HCT116 (cell line): ENCODE data around the gene EEA1. TPM values are rescaled to one million over a fixed set of nuclear protein-coding genes. Genes with fewer than 3 reads are reported as not detected.

ENCODE experiments used
- ATAC-seq: fragments of 200-7000 bp; cut with Tn5 transposase; 2 replicates; pipeline ENCODE4 v1.9.1; 2020; ENCODE audit warnings: mild to moderate bottlenecking, moderate library complexity
- BruUV-seq: library from RNA; stranded (reverse); fragments of 400-500 nt; replicated peaks from 2 replicates; lab custom pipeline; 2021; lab: Mats Ljungman, UMichigan
- CTCF ChIA-PET: fragments of 300-600 bp; sonication (Branson Sonifier 250); formaldehyde crosslinking; loops from one replicate; lab custom pipeline; 2021; ENCODE audit warnings: antibody characterized with exemption; lab: Charles Lee
- POLR2A ChIA-PET: fragments of 300-600, 350-600 bp; sonication (Branson Sonifier 250); formaldehyde crosslinking; loops from one replicate; lab custom pipeline; 2021; ENCODE audit warnings: antibody characterized with exemption; lab: Charles Lee
- RAD21 ChIA-PET, 2 experiments: fragments of 300-600 bp; sonication (Branson Sonifier 250); formaldehyde crosslinking; loops; one replicate each; lab custom pipeline; 2023; ENCODE audit warnings: low total read pairs in 2 of 2; ENCODE audit not compliant: uncharacterized antibody in 2 of 2, unreplicated experiment in 2 of 2, low non-redundant PET in 1 of 2; lab: Charles Lee
- DNase-seq: peaks from one replicate; pipeline ENCODE4 v3.0.0-alpha.2; 2010; ENCODE audit warnings: low read depth, low spot score
- H2AFZ ChIP-seq: fragments of 200-600 bp; shearing (Covaris generic), sonication (generic); 2 replicates; pipeline ENCODE4 v1.6.1; 2017; ENCODE audit warnings: low read depth, mixed run types, mixed read lengths, antibody characterized with exemption, low read length; ENCODE audit not compliant: poor library complexity, severe bottlenecking
- H3K27ac ChIP-seq: 2 replicates; pipeline ENCODE4 v1.5.1; 2012; ENCODE audit warnings: low read depth, low read length
- H3K27me3 ChIP-seq: fragments of 200-600 bp; sonication (generic); 2 replicates; pipeline ENCODE4 v1.6.1; 2016; ENCODE audit warnings: mixed run types, low read length, mixed read lengths; ENCODE audit not compliant: insufficient read depth
- H3K36me3 ChIP-seq, 2 experiments: fragments of 200-500 bp in 1 of 2; fragments of 200-600 bp in 1 of 2; sonication (Bioruptor generic) in 1 of 2; sonication (generic) in 1 of 2; 2 replicates each; pipeline versions ENCODE4 v1.5.1 to v1.6.1; 2014 to 2016; ENCODE audit warnings: low read length in 2 of 2, inconsistent platforms in 1 of 2, mixed read lengths in 1 of 2, mixed run types in 1 of 2; ENCODE audit not compliant: insufficient read depth in 2 of 2, control insufficient read depth in 1 of 2
- H3K4me1 ChIP-seq, 2 experiments: fragments of 200-600 bp in 1 of 2; sonication (generic) in 1 of 2; 2 replicates each; pipeline versions ENCODE4 v1.5.1 to v1.6.1; 2012 to 2017; ENCODE audit warnings: low read length in 2 of 2, inconsistent platforms in 1 of 2, mild to moderate bottlenecking in 1 of 2, mixed read lengths in 1 of 2, mixed run types in 1 of 2, moderate library complexity in 1 of 2; ENCODE audit not compliant: insufficient read depth in 2 of 2, control insufficient read depth in 1 of 2
- H3K4me2 ChIP-seq: fragments of 200-600 bp; sonication (generic); 2 replicates; pipeline ENCODE4 v1.6.1; 2017; ENCODE audit warnings: mixed run types, low read length, mixed read lengths
- H3K4me3 ChIP-seq, 2 experiments: fragments of 200-600 bp in 1 of 2; sonication (generic) in 1 of 2; replicated peaks in 1 of 2; 2 replicates each; pipeline ENCODE4 v1.5.1; 2011 to 2016; ENCODE audit warnings: low read length in 2 of 2, control low read depth in 1 of 2, low read depth in 1 of 2, mild to moderate bottlenecking in 1 of 2, mixed read lengths in 1 of 2, mixed run types in 1 of 2
- H3K79me2 ChIP-seq: fragments of 200-600 bp; sonication (generic); 2 replicates; pipeline ENCODE4 v1.6.1; 2017; ENCODE audit warnings: mild to moderate bottlenecking, mixed run types, low read length, moderate library complexity, mixed read lengths; ENCODE audit not compliant: insufficient read depth
- H3K9ac ChIP-seq: fragments of 200-600 bp; sonication (generic); 2 replicates; pipeline ENCODE4 v1.6.1; 2016; ENCODE audit warnings: low read length, mixed read lengths
- H3K9me2 ChIP-seq: fragments of 200-600 bp; sonication (generic), shearing (Covaris generic); 2 replicates; pipeline ENCODE4 v1.6.1; 2017; ENCODE audit warnings: mixed run types, mild to moderate bottlenecking, moderate library complexity; ENCODE audit not compliant: insufficient read depth
- H3K9me3 ChIP-seq, 2 experiments: fragments of 200-500 bp in 1 of 2; fragments of 200-600 bp in 1 of 2; sonication (Bioruptor generic) in 1 of 2; sonication (generic) in 1 of 2; 2 replicates each; pipeline ENCODE4 v1.6.1; 2014 to 2017; ENCODE audit warnings: low read length in 2 of 2, mixed read lengths in 2 of 2, inconsistent platforms in 1 of 2, low read depth in 1 of 2, mild to moderate bottlenecking in 1 of 2, mixed run types in 1 of 2, moderate library complexity in 1 of 2; ENCODE audit not compliant: control insufficient read depth in 1 of 2, insufficient read depth in 1 of 2
- H4K20me1 ChIP-seq: fragments of 200-600 bp; sonication (generic), shearing (Covaris generic); 2 replicates; pipeline ENCODE4 v1.6.1; 2017; ENCODE audit warnings: mixed run types, mild to moderate bottlenecking, moderate library complexity; ENCODE audit not compliant: insufficient read depth
- ATF3 ChIP-seq: IDR thresholded peaks from 2 replicates; pipeline ENCODE4 v1.6.1; 2012
- ELF1 ChIP-seq: IDR thresholded peaks from 2 replicates; pipeline ENCODE4 v1.6.1; 2012; ENCODE audit warnings: low read depth, borderline replicate concordance
- EZH2phosphoT487 ChIP-seq: fragments of 200-600 bp; IDR thresholded peaks from 2 replicates; pipeline ENCODE4 v1.6.1; 2018; ENCODE audit warnings: antibody characterized with exemption, borderline replicate concordance
- FOSL1 ChIP-seq: IDR thresholded peaks from 2 replicates; pipeline ENCODE4 v1.6.1; 2012; ENCODE audit warnings: low read depth
- JUND ChIP-seq: IDR thresholded peaks from 2 replicates; pipeline ENCODE4 v1.6.1; 2012
- POLR2A ChIP-seq: IDR thresholded peaks from 2 replicates; pipeline ENCODE4 v1.7.0; 2011; ENCODE audit warnings: borderline replicate concordance; ENCODE audit not compliant: insufficient read depth, insufficient read length; ENCODE audit errors: extremely low read depth
- RAD21 ChIP-seq: IDR thresholded peaks from 2 replicates; pipeline ENCODE4 v1.6.1; 2012; ENCODE audit warnings: low read depth, mild to moderate bottlenecking
- SIN3A ChIP-seq: IDR thresholded peaks from 2 replicates; pipeline ENCODE4 v1.6.1; 2012; ENCODE audit warnings: low read depth
- TCF7L2 ChIP-seq: IDR thresholded peaks from 2 replicates; pipeline ENCODE4 v1.7.0; 2011; ENCODE audit warnings: borderline replicate concordance, inconsistent platforms; ENCODE audit not compliant: insufficient read depth, insufficient read length; ENCODE audit errors: extremely low read depth
- YY1 ChIP-seq: IDR thresholded peaks from 2 replicates; pipeline ENCODE4 v1.6.1; 2011; ENCODE audit warnings: low read length, low read depth, moderate library complexity, mild to moderate bottlenecking; ENCODE audit not compliant: insufficient replicate concordance; ENCODE audit errors: extremely low read depth
- ZBTB33 ChIP-seq: IDR thresholded peaks from 2 replicates; pipeline ENCODE4 v1.6.1; 2011; ENCODE audit warnings: mild to moderate bottlenecking, low read length, moderate library complexity; ENCODE audit not compliant: insufficient replicate concordance; ENCODE audit errors: extremely low read depth
- intact Hi-C: fragments of 100-400 bp; cut with micrococcal nuclease; formaldehyde crosslinking; loops from 2 replicates; pipeline ENCODE4 v1.10.0; 2022
- total RNA-seq: library from RNA; stranded (reverse); gene quantifications from one replicate; pipeline ENCODE4 v1.2.1, GENCODE V29; 2021; ENCODE audit not compliant: unreplicated experiment
- TF ChIP-seq, protein P1 (sequence below): IDR thresholded peaks from 2 replicates; pipeline ENCODE4 v1.6.1; 2012

EEA1 gene
- total RNA-seq, 1 experiment from 2014 or later = 13.8 TPM

GRCh38 chr12:92938018-92938417 is 8.9 kb upstream of the EEA1 start:
- Histone ChIP-seq H3K4me3 (no peak overlapping the region), H3K9ac (no peak overlapping the region), H2AFZ (no peak overlapping the region), H3K27ac (no peak overlapping the region), H3K9me3 (no peaks in the 10 kb centered on the region), H3K4me2 (no peak overlapping the region), H3K9me2 (no peaks in the 10 kb centered on the region), H3K36me3 (no peaks in the 10 kb centered on the region), H3K4me1 (no peaks in the 10 kb centered on the region), H3K27me3 (no peaks in the 10 kb centered on the region), H4K20me1 (no peaks in the 10 kb centered on the region), H3K79me2 (no peaks in the 10 kb centered on the region)
- TF ChIP-seq JUND = no peak
- TF ChIP-seq, protein P1, sequence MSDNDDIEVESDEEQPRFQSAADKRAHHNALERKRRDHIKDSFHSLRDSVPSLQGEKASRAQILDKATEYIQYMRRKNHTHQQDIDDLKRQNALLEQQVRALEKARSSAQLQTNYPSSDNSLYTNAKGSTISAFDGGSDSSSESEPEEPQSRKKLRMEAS = no peak
- TF ChIP-seq TCF7L2 = no peak
- no peak for TF ChIP-seq ATF3
- no peak for TF ChIP-seq ELF1
- no peak for TF ChIP-seq ZBTB33
- no peak for TF ChIP-seq RAD21
- TF ChIP-seq SIN3A = no peak
- TF ChIP-seq POLR2A = no peak
- TF ChIP-seq YY1 = no peak
- TF ChIP-seq EZH2phosphoT487 = no peak
- no peak for TF ChIP-seq FOSL1
- RAD21 ChIA-PET = no interaction called here
- CTCF ChIA-PET = no interaction called here
- no peak for DNase-seq
- no TSS peak for BruUV-seq
- POLR2A ChIA-PET = interaction anchor here (0.7 kb wide), 1 partner anchor 269 kb away, joined by 4 read pairs; no protein-coding TSS in a partner anchor
- ATAC-seq = no peak
- intact Hi-C loops = no loop called here
